NCI-H510A treated with DMSO at 0.1 percent for 48 hours (cell line): ENCODE results near the gene AGMAT.
"Not testable (repeated sequence)": the region's sequence is repeated elsewhere in the genome, so short reads cannot be mapped to it uniquely, and the experiment has no call there.

Experiments used
- DNase-seq: peaks from one replicate; lab custom pipeline; 2025; lab: John Stamatoyannopoulos, UW

Gene AGMAT

DNA sequence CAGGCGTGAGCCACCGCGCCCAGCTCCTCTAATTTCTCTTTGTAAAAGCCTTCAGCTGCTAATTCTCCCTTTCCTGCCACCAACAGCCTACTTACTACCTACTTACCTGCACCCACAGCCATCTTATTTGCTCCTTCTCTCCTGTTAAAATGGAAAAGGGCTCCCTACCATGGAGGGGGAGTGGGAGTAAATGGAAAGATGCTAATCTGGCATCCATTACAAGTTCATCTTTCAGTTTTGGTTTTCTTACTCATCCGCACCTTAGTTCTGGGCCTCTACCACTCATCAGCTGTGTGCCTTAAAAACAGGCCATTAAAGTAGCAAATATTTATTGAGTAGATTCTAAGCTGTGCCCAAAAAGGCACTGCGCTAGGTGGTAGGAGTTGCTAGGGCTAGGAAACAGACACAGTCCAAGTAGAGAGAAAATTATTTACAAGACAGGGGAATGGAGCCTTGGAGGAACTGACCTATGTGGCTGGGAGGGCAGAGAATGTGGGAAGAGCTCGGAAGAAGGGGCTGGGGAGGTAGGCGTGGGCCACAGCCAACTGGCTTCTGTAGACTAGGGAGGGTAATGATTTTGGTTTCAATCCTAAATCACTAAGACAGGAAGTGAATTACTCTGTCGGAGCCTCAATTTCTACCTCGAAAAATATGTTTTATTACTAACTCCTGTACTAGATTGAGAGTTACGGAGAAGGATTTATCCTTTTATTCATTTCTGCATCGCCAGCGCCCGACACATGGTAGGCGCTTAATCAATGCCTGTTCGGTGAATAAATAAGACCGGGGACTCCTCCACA, 31.7 kb upstream of the AGMAT start:
- no peak for DNase-seq

DNA sequence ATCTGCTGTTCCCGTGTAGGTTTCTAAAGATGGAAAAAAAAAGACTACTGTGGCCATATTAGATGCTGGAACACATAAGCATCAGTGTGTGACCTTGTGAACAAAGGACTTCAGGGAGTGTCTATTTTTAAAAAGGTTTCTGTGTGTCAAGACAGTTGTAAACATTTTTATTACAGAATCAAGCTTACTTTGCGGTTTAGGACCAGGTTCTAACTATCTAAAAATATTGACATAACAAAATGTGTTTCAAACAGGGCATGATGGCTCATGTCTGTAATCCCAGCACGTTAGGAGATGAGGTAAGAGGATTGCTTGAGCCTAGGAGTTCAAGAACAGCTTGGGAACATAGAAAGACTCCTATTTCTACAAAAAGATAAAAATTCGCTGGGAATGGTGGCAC, 25.3 kb upstream of the AGMAT start:
- peak; percentile 81 for DNase-seq

DNA sequence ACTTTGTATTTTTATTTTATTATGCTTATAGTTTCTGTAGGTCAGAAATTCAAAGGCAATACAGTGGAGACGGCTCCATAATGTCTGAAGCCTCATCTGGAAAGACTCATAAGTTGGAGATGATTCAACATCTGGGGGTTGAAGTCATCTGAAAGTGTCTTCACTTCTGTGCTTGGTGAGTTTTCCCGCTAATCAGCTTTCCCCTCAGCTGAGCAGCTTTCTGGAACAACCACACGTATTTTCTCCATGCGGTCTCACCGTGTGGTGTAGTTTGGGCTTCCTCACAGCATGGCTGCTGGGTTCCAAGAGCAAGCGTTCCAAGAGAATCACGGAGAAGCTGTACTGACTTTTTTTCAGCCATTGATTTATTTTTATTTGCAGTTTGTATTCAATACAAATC, 24.8 kb upstream of the AGMAT start:
- no peak for DNase-seq

DNA sequence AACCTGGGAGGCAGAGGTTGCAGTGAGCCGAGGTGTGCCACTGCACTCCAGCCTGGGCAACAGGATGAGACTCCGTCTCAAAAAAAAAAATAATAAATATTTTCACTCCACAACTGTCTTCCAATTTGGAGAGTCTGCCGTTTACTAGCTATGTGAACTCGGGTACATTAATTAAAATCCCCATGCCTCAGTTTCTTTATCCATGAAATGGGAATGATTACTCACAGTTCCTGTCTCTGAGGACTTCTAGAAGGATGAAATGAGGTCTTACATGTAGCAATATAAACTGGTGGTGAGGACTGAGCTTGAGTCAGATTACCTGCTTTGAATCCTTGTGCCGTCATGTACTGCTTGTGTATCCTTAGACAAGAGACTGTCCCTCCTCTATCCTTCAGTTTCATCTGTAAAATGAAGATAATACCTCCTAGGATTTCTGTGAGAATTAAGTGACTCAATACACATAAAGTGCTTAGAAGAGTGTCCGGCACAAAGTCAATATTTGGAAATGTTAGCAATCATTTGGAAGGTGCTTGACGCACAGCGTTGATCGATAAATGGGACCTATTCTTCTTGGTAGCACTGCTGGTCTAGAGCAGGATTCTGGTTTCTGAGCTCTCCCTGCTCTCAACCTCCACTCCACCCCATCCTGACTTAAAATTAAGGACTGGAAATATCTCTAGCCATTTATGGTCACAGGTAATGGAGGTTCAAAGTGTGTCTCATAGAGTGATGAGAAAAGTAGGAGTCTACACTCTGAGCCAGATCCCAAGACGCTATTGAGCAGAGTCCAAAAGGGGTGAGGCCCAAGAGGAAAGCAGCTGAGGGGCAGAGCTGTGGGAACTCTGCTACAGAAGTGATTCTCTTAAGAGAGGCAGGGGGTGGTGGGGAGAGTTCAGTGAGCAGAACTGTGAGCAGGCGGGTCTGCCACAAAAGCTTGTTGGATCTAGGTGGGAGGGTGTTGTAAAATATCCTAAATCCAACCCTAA, 20.8 kb upstream of the AGMAT start:
- DNase-seq: peak; percentile 79

DNA sequence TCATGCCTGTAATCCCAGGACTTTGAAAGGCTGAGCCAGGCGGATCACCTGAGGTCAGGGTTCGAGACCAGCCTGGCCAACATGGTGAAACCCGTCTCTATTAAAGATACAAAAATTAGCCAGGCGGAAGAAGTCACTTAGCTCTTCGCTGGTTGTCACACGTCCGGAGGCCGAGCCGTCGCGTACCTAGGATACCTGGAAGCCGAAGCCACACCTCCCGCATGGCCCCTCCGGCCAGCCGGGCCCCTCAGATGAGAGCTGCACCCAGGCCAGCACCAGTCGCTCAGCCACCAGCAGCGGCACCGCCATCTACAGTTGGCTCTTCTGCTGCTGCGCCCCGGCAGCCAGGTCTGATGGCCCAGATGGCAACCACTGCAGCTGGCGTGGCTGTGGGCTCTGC, 19.5 kb upstream of the AGMAT start:
- not testable (repeated sequence) for DNase-seq

DNA sequence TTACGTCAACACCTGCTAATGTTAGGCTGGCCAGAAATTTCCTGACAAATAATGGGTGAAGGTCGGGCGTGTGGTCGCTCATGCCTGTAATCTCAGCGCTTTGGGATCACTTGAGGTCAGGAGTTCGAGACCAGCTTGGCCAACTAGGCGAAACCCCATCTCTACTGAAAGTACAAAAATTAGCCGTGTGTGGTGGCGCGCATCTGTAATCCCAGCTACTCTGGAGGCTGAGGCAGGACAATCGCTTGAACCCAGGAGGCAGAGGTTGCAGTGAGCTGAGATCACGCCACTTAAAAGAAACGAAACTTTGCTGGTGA, 19.1 kb upstream of the AGMAT start:
- not testable (repeated sequence) for DNase-seq

DNA sequence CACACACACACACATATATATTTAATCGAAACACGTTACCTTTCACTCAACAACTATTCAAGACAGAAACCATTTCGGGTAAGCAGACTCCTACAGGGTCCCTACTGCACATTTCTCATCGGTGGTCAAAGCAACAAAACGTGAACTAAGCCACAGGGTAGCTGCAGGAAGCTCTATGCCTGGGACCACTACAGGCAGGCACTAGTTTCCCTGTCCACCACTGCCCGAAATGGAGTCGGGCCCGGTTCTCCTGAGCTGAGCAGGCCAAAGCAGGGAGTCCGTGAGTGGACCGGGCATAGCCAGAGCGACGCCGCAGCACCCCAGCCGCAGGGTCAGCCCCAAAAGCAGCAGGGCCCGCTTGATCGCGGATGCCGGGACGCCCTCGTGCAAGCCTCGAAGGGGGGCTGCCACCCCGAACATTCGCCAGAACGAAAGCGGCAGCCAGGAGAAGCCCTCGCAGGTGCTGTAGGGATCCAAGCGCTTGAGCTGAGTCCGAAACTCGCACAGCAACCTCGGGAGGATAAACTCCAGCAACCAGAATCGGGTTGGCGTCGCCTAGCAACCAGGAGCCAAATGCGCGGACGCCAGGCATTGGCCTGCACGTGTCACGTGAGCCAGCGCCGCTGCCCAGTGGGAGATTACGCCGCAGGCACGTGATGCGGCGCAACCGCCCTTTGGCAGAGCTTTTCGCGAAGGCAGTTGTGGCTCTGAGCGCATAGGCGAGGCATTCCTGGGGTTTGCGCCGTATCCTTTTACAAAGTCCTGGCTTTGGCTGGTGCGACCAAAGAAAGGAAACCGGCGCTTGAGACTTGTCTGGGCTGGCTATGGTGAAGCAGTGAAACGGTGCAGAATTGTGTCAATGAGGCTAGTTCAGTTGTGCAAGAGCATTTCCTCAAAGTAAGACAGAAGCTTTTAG, 18.5 kb upstream of the AGMAT start:
- peak; percentile 99 for DNase-seq

DNA sequence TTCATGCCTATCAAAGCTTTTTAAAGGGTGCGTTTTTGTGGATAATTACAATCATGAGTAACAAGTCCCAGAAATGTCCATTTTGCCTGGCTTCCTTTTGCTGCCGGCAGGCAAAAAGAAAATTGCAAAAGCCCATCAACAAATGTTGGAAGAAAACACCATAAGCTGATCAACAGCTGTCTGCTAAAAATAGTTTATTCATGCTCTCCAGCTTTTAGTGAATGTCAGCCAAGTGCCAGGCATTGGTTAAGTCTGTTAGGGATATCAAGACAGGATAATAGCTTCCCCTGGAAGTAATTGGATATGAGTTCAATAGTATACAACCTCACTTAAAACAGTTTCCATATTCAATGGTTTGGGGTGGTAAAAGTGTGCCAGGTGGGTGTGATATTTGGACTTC, 13.6 kb upstream of the AGMAT start:
- no peak for DNase-seq

DNA sequence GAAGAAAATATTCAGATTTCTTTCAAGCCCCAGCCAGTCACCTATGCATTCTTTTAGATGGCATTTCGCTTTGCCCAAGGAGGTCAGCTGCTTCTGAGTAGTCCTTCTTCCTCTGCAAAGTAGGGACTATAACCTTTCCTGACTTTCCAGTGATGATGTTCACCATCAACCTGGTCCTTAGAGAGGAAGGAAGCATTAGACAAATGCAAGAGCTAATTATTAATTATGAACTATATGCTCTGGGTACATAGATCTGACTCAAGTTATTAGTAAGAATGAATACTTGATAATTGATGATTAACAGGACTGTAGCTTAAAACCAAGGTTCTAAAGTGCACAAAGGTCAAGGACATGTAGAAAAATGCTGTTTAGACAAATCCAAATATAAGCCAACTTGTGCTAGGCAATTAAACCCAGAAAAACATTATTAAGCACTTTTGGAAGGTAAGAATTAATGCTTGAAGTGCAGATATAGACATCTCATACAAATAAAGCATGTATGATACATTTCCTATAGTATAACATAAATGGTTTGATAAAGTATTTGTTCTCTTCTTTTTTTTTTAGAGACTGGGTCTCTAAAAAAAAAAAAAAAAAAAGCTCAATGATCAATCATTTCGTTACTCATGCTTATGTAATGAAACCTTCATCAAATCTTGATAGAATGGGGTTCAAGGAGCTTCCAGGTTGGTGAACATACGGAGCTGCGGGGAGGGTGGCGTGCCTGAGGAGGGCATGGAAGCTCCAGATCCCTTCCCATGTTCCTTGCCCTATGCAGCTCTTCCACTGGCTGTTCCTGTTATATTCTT, 11.2 kb upstream of the AGMAT start:
- DNase-seq: no peak

DNA sequence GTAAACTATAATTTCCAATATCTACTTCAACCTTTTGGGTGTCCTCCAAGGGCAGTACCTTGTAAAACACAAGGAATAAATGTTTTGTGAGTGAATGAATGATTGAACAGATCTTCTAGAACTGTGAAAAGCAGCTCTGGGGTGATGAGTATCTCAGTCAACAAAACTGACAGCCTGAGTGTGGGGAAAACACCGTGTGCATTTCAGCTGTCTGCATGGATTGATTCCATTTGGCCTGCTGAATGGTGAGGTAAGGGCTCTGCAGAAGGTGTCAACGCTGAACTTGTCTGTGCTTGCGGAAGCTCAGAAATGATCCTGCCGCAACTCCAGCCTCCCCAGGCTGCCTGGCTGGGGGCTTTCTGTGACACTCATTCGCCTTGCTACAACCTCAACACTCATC, 7.4 kb upstream of the AGMAT start:
- no peak for DNase-seq

DNA sequence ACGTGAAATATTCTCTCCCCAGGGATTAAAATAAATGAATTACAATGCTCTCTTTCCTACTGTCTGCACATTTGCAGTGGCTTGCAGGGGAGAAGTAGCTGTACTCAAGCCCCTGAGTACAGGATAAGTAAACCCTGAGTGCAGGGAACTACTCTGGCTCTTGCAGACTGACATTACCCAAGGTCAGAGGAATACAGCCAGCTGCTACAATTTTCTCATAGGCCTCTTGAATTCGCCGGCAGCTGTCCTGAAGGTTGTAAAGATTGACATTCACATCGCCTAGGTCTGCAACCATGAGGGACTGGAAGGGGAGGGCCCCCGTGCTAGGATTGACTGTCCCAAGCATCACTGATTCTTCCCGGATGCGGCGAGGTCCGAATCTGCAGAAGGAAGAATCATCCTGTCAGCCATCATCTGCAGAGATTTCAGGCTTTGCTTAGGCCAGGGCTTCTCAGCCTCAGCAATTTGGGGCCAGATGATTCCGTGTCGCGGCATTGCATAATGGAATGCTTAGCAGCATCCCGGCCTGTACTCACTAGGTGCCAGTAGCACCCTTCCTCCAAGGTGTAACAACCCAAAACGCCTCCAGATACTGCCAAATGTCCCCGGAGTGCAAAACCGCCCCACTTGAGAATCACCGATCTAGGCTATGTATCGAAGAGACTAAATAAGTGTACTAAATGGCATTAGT, 1.7 kb downstream of the AGMAT start:
- DNase-seq: no peak

DNA sequence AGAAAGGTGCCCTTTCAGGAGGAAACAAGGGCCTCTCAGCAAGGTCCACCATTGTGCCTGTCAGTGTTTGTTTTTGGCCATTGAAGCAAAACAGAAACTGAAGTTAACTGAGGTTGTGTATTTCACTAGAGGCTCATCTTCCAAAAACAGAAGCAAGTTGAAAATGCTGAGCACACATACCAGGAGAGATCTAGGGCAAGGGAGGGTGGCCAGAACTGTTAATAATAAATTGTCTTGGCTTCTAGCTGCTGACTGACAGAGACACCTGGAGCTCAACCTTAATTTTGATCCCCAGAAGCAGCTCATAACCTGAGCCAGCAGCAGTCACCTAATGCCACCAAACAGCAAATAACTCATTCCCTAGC, 5.2 kb downstream of the AGMAT start:
- DNase-seq: no peak

DNA sequence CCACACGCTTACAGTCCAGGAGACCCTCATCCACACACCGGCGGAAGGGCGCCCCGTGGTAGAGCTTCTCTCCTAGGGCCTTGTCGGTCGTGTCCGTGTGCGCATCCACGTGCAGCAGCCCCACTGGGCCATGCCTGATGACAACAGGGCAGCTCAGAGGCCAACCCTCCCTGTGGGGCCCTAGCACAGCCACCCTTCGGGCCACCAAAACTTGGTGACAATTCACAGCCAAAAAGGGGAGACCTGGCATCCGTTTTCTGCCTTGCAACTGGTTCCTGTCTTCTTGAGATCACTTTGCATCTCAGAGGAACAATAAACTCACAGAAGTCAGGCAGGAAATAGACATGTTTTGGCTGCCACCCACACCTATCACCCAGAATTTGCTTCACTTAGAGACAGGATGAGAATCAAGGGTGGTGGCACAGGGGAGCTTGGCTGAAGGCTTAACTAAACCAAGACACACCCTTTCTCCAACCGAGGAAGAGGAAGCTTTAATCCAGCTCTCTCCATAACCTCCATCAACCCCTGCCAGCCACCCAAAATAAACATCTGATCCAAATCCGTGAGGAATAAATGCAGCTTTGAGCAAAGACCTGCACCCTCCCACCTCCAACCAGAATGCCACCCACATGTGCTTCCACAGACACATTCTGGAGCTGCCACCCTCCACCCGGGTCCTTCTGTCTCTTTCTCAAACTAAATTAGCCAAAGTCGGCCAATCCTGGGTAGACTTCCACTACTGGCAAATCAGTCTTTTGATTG, 5.7 kb downstream of the AGMAT start:
- no peak for DNase-seq

DNA sequence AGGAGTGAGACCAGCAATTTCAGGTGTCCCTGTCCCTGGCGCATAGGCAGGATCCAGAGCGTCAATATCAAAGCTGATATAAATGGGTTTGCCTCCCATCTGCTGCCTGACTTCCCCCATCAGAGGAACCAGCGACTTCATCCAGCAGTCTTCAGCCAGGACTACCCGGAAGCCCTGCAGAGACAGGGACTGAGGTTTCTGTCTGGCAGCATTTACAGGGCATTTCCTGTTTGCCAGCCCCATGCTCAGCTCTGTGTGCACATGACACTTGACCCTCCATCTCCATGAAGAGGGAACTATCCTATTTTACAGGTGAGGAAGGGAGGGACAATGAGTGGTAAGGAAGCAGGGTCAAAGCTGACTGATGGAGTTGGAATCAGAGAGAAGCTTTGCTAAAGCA, 7.2 kb downstream of the AGMAT start:
- DNase-seq: peak; percentile 90

DNA sequence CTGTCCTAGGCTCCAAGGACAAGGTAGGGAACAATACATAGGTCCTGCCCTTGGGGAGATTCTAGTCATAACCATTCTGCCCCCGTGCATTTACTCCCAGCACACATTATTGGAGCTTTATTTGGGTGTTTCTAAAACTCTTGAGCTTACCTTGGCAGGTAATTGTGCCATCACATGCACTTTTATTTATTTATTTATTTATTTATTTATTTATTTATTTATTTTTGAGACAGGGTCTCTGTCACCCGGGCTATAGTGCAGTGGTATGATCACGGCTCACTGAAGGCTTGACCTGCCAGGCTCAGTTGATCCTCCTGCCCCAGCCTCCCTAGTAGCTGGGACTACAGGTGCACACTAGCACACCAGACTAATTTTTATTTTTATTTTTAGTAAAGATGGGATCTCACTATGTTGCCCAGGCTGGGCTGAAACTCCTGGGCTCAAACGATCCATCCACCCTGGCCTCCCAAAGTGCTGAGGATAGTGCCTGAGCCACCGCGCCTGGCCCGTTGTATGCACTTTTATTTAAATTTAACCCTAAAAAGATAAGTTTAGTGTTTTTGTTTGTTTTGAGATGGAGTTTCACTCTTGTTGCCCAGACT, 9.2 kb downstream of the AGMAT start:
- no peak for DNase-seq

DNA sequence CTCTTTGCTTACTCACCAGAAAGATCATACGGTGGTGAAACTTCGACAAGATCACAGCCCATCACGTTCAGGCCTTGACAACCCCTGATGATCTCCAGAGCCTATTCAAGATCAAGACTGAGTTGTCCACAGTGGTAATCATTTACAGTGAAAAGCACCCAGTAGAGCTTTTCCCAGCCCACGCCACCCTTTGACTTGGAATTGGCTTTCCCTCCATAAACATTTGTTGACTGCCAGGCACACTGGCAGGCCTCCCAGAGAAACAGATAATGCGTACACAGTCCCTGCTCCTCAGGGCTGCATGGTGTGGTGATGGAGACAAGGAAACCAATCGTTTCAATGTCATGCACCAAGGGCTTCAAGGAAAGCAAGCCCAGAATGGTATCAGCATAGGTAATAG, 10.1 kb downstream of the AGMAT start:
- DNase-seq: no peak

DNA sequence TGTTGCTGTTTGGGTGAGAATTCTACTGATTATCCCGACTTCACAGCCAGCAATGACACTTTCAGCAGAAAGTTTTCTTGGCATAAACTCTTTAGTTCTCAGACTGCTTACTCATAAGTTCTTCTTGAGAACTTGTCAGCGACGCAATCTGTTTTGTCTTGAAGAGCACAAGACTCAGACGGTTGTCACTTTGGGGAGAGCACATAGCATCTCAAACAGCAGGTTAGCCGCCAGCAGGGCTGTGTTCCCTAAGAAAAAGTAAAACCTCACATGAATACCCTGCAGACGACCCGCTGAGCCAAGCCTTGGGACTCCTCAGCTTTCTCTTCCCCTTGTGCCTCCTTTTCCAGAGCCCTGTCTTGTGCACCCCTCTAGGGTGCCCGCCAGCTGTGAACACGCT, 11.4 kb downstream of the AGMAT start:
- DNase-seq: no peak

DNA sequence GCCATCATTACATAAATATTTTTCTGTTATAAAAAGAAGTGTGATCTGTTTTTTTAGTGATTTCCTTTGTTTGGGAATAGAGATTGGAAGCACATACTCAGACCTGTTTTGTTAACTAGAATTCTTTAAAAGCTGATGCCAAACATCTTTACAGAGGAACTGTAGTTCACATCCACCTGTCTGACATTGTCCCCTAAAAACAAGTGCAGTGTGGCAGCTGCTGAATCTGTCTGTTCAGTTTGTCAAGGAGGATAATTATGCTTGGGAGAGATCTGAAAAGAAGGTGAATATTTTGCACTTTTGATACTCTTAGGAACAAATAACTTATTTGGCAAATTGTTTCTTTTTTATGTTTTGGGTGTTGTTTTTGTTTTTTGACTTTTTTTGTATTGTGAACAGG, 13.6 kb downstream of the AGMAT start:
- DNase-seq: no peak

DNA sequence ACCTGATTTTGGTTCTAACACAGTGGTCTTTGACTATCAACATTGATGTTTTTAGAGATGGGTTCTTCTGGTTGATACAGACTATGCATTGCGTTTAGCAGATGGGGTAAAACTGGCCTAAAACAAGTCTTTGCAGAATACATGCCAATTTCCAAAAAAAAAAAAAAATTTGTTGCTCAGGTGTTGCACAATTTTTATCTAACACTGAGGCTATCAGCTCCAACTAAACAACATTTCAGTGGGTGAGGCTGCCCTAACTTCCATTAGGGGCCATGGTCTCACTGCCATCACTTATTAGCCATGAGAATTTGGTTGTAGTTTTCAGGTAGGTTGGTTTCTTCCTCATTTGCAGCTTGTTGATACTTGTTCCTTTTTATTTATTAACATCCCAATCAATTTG, 14.0 kb downstream of the AGMAT start:
- no peak for DNase-seq
